ENCODE measurements around the gene TCF12.

TCF12 gene

GRCh38 chr15:57234156-57234555 is 315.7 kb downstream of the TCF12 start:
- in situ Hi-C loops (cut with HindIII; ENCODE audit: low sequenced_read_pairs), result loop anchor here (5.0 kb wide), 1 partner anchor 78 kb away; no protein-coding TSS in a partner anchor

- in situ Hi-C loops (cut with HindIII; ENCODE audit: low sequenced_read_pairs), result no loop called here
Observed at GRCh38 chr15:57235186-57235585, 316.7 kb downstream of the TCF12 start.

- in situ Hi-C loops (cut with HindIII; ENCODE audit: low sequenced_read_pairs), result no loop called here
Observed at GRCh38 chr15:57235873-57236272, 317.4 kb downstream of the TCF12 start.

GRCh38 chr15:57236561-57237300 is 318.3 kb downstream of the TCF12 start:
- in situ Hi-C loops (cut with HindIII; ENCODE audit: low sequenced_read_pairs), result no loop called here

GRCh38 chr15:57237301-57237642 is 318.8 kb downstream of the TCF12 start:
- in situ Hi-C loops (cut with HindIII; ENCODE audit: low sequenced_read_pairs), result no loop called here

- in situ Hi-C loops (cut with HindIII; ENCODE audit: low sequenced_read_pairs), result no loop called here
Observed at GRCh38 chr15:57237676-57238075, 319.2 kb downstream of the TCF12 start.

GRCh38 chr15:57245130-57245529 is 326.7 kb downstream of the TCF12 start:
- in situ Hi-C loops (cut with HindIII; ENCODE audit: low sequenced_read_pairs), result no loop called here

GRCh38 chr15:57245714-57246113 is 327.3 kb downstream of the TCF12 start:
- in situ Hi-C loops (cut with HindIII; ENCODE audit: low sequenced_read_pairs), result no loop called here

- in situ Hi-C loops (cut with HindIII; ENCODE audit: low sequenced_read_pairs), result no loop called here
Observed at GRCh38 chr15:57248074-57248473, 329.6 kb downstream of the TCF12 start.

- in situ Hi-C loops (cut with HindIII; ENCODE audit: low sequenced_read_pairs), result no loop called here
Observed at GRCh38 chr15:57251308-57251707, 332.9 kb downstream of the TCF12 start.

GRCh38 chr15:57251941-57252340 is 333.5 kb downstream of the TCF12 start:
- in situ Hi-C loops (cut with HindIII; ENCODE audit: low sequenced_read_pairs), result no loop called here

- in situ Hi-C loops (cut with HindIII; ENCODE audit: low sequenced_read_pairs), result no loop called here
Observed at GRCh38 chr15:57253082-57253481, 334.6 kb downstream of the TCF12 start.

GRCh38 chr15:57253500-57253899 is 335.1 kb downstream of the TCF12 start:
- in situ Hi-C loops (cut with HindIII; ENCODE audit: low sequenced_read_pairs), result no loop called here

- in situ Hi-C loops (cut with HindIII; ENCODE audit: low sequenced_read_pairs), result no loop called here
Observed at GRCh38 chr15:57255751-57256341, 337.4 kb downstream of the TCF12 start.

- in situ Hi-C loops (cut with HindIII; ENCODE audit: low sequenced_read_pairs), result no loop called here
Observed at GRCh38 chr15:57256939-57257338, 338.5 kb downstream of the TCF12 start.

GRCh38 chr15:57259568-57260040 is 341.2 kb downstream of the TCF12 start:
- in situ Hi-C loops (cut with HindIII; ENCODE audit: low sequenced_read_pairs), result no loop called here

GRCh38 chr15:57263520-57263919 is 345.1 kb downstream of the TCF12 start:
- in situ Hi-C loops (cut with HindIII; ENCODE audit: low sequenced_read_pairs), result no loop called here

- in situ Hi-C loops (cut with HindIII; ENCODE audit: low sequenced_read_pairs), result no loop called here
Observed at GRCh38 chr15:57272771-57273357, 354.4 kb downstream of the TCF12 start.

- in situ Hi-C loops (cut with HindIII; ENCODE audit: low sequenced_read_pairs), result no loop called here
Observed at GRCh38 chr15:57273402-57273801, 355.0 kb downstream of the TCF12 start.

- in situ Hi-C loops (cut with HindIII; ENCODE audit: low sequenced_read_pairs), result loop anchor here (25.0 kb wide), 1 partner anchor 791 kb away; no protein-coding TSS in a partner anchor
Observed at GRCh38 chr15:57278439-57278838, 360.0 kb downstream of the TCF12 start.

- in situ Hi-C loops (cut with HindIII; ENCODE audit: low sequenced_read_pairs), result loop anchor here (25.0 kb wide), 1 partner anchor 793 kb away; no protein-coding TSS in a partner anchor
Observed at GRCh38 chr15:57280464-57280863, 362.0 kb downstream of the TCF12 start.

- in situ Hi-C loops (cut with HindIII; ENCODE audit: low sequenced_read_pairs), result loop anchor here (25.0 kb wide), 1 partner anchor 794 kb away; no protein-coding TSS in a partner anchor
Observed at GRCh38 chr15:57281321-57281720, 362.9 kb downstream of the TCF12 start.

All from endothelial cell of hepatic sinusoid (primary cell).